ENCODE results near the gene MTF2. TPM values are rescaled to one million over a fixed set of nuclear protein-coding genes. Genes with fewer than 3 reads are reported as not detected.

Gene MTF2
- polyA plus RNA-seq, 1 donor: 30.6 TPM

DNA sequence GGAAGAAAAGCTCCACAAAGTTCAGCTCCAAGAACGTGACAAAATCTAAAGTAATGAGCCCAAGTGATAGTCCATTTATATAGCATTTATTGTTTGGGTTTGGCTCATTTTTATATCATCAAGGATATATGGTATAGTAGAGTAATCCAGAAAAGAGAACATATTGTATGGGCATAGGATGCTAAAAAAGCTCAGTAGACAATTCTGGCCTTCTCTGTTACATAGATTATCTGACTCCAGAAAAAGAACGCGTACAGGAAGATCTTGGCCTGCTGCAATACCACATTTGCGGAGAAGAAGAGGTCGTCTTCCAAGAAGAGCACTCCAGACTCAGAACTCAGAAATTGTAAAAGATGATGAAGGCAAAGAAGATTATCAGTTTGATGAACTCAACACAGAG lies 57.4 kb downstream of the MTF2 start:
- WGBS (ENCODE audit: insufficient coverage, low lambda C conversion rate): 100% methylated on average over 3 of the region's 5 CpGs
- H3K36me3 ChIP-seq (ENCODE audit: control insufficient read depth, insufficient read depth, low read length): peaks cover 32% of the 10 kb centered on the region
- H3K27ac ChIP-seq (ENCODE audit: low read length): no peak overlapping the region
- no peak for DNase-seq
- no peaks in the 10 kb centered on the region for H3K4me1 ChIP-seq (ENCODE audit: control insufficient read depth, insufficient read depth, low read length)
- no peaks in the 10 kb centered on the region for H3K27me3 ChIP-seq (ENCODE audit: control insufficient read depth, insufficient read depth, low read length)
- H3K4me3 ChIP-seq (ENCODE audit: low read length): no peak overlapping the region
- no peaks in the 10 kb centered on the region for H3K9me3 ChIP-seq (ENCODE audit: control insufficient read depth, low read depth, low read length)

- WGBS (ENCODE audit: insufficient coverage, low lambda C conversion rate): 33% methylated on average over 1 of the region's 3 CpGs
- no peak overlapping the region for H3K4me3 ChIP-seq (ENCODE audit: low read length)
- H3K4me1 ChIP-seq (ENCODE audit: control insufficient read depth, insufficient read depth, low read length): no peaks in the 10 kb centered on the region
- H3K27me3 ChIP-seq (ENCODE audit: control insufficient read depth, insufficient read depth, low read length): no peaks in the 10 kb centered on the region
- H3K9me3 ChIP-seq (ENCODE audit: control insufficient read depth, low read depth, low read length): no peaks in the 10 kb centered on the region
- peaks cover 32% of the 10 kb centered on the region for H3K36me3 ChIP-seq (ENCODE audit: control insufficient read depth, insufficient read depth, low read length)
- DNase-seq: no peak
- H3K27ac ChIP-seq (ENCODE audit: low read length): no peak overlapping the region
Observed at GRCh38 chr1:93137604-93138292, 58.7 kb downstream of the MTF2 start.

DNA sequence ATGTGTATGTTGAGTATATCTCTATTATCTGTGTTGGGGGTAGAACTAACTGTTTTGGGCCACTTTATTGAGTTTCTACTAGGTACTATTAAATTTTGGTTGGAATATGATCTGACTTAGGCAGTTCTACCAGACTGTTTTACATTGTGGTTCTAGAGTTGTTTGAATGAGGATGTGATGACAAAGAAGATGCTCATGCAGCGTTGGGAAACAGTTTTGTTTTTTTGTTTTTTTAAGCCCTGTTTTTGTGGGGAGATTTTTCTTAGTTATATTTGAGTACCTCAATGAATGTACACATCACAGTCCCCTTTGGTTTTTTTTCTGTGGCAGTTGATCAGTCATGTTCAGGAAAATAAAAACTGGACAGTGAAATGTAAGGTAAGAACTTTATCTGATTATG lies 61.0 kb downstream of the MTF2 start:
- no peaks in the 10 kb centered on the region for H3K27me3 ChIP-seq (ENCODE audit: control insufficient read depth, insufficient read depth, low read length)
- no peak for DNase-seq
- WGBS (ENCODE audit: insufficient coverage, low lambda C conversion rate): 86% methylated on average over 1 of the region's 1 CpG
- peaks cover 20% of the 10 kb centered on the region for H3K36me3 ChIP-seq (ENCODE audit: control insufficient read depth, insufficient read depth, low read length)
- H3K4me1 ChIP-seq (ENCODE audit: control insufficient read depth, insufficient read depth, low read length): no peaks in the 10 kb centered on the region
- H3K27ac ChIP-seq (ENCODE audit: low read length): no peak overlapping the region
- H3K9me3 ChIP-seq (ENCODE audit: control insufficient read depth, low read depth, low read length): no peaks in the 10 kb centered on the region
- no peak overlapping the region for H3K4me3 ChIP-seq (ENCODE audit: low read length)

GRCh38 chr1:93142161-93142560 lies 63.1 kb downstream of the MTF2 start:
- peaks cover 5% of the 10 kb centered on the region for H3K36me3 ChIP-seq (ENCODE audit: control insufficient read depth, insufficient read depth, low read length)
- no peak overlapping the region for H3K27ac ChIP-seq (ENCODE audit: low read length)
- no peaks in the 10 kb centered on the region for H3K9me3 ChIP-seq (ENCODE audit: control insufficient read depth, low read depth, low read length)
- WGBS (ENCODE audit: insufficient coverage, low lambda C conversion rate): no CpG with 5 or more reads among the region's 2 CpGs
- no peaks in the 10 kb centered on the region for H3K27me3 ChIP-seq (ENCODE audit: control insufficient read depth, insufficient read depth, low read length)
- no peak overlapping the region for H3K4me3 ChIP-seq (ENCODE audit: low read length)
- no peak for DNase-seq
- no peaks in the 10 kb centered on the region for H3K4me1 ChIP-seq (ENCODE audit: control insufficient read depth, insufficient read depth, low read length)

- H3K36me3 ChIP-seq (ENCODE audit: control insufficient read depth, insufficient read depth, low read length): peaks cover 5% of the 10 kb centered on the region
- no peak for DNase-seq
- no peaks in the 10 kb centered on the region for H3K9me3 ChIP-seq (ENCODE audit: control insufficient read depth, low read depth, low read length)
- H3K4me3 ChIP-seq (ENCODE audit: low read length): no peak overlapping the region
- H3K4me1 ChIP-seq (ENCODE audit: control insufficient read depth, insufficient read depth, low read length): no peaks in the 10 kb centered on the region
- H3K27me3 ChIP-seq (ENCODE audit: control insufficient read depth, insufficient read depth, low read length): no peaks in the 10 kb centered on the region
- 80% methylated on average over 1 of the region's 1 CpG for WGBS (ENCODE audit: insufficient coverage, low lambda C conversion rate)
- H3K27ac ChIP-seq (ENCODE audit: low read length): no peak overlapping the region
Observed at GRCh38 chr1:93143136-93143535, 64.1 kb downstream of the MTF2 start.

DNA sequence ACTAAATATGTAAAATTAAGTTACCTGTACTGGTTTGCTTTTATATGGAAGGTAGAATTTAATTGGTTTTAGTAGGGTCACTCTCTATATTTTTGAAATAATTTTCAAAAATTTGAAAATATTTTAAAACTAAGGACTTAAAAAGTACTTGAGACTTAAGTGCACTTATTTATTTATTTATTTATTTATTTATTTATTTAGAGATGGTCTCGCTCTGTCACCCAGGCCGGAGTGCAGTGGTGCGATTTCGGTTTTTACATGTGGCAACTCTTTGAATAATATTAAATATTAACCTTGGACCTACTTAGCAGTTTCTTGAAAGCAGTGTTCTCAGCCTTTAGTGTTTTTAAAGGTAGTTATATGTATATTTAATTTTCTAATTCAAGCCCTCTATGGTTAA lies 64.7 kb downstream of the MTF2 start:
- no CpG with 5 or more reads among the region's 4 CpGs for WGBS (ENCODE audit: insufficient coverage, low lambda C conversion rate)
- H3K27me3 ChIP-seq (ENCODE audit: control insufficient read depth, insufficient read depth, low read length): no peaks in the 10 kb centered on the region
- H3K4me3 ChIP-seq (ENCODE audit: low read length): no peak overlapping the region

DNA sequence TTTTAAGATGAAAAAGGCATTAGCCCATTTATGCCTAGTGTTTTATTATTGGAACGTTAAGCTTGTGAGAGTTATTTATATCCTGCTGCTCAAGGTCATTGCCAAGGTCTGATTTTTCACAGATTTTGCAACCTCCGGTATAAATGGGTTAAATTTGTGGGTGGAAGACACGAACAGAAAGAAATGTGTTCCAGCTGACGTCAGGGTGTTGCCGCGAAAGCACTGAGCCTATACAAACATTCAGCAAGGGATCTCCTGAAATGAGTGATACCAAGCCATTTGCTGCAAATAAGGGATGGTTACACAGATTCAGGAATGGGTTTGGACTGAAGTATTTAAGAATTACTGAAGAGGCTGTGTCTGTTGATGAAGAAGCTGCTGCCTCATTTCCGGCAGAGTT lies 68.9 kb downstream of the MTF2 start:
- no CpG with 5 or more reads among the region's 7 CpGs for WGBS (ENCODE audit: insufficient coverage, low lambda C conversion rate)
- H3K36me3 ChIP-seq (ENCODE audit: control insufficient read depth, insufficient read depth, low read length): no peaks in the 10 kb centered on the region
- no peaks in the 10 kb centered on the region for H3K27me3 ChIP-seq (ENCODE audit: control insufficient read depth, insufficient read depth, low read length)
- H3K4me3 ChIP-seq (ENCODE audit: low read length): no peak overlapping the region
- H3K9me3 ChIP-seq (ENCODE audit: control insufficient read depth, low read depth, low read length): no peaks in the 10 kb centered on the region
- DNase-seq: no peak
- no peak overlapping the region for H3K27ac ChIP-seq (ENCODE audit: low read length)
- H3K4me1 ChIP-seq (ENCODE audit: control insufficient read depth, insufficient read depth, low read length): no peaks in the 10 kb centered on the region

More for the DNA sequence above, 64.7 kb downstream of the MTF2 start:
- no peak overlapping the region for H3K27ac ChIP-seq (ENCODE audit: low read length)
- peaks cover 5% of the 10 kb centered on the region for H3K36me3 ChIP-seq (ENCODE audit: control insufficient read depth, insufficient read depth, low read length)
- DNase-seq: no peak
- H3K9me3 ChIP-seq (ENCODE audit: control insufficient read depth, low read depth, low read length): no peaks in the 10 kb centered on the region
- no peaks in the 10 kb centered on the region for H3K4me1 ChIP-seq (ENCODE audit: control insufficient read depth, insufficient read depth, low read length)

DNA sequence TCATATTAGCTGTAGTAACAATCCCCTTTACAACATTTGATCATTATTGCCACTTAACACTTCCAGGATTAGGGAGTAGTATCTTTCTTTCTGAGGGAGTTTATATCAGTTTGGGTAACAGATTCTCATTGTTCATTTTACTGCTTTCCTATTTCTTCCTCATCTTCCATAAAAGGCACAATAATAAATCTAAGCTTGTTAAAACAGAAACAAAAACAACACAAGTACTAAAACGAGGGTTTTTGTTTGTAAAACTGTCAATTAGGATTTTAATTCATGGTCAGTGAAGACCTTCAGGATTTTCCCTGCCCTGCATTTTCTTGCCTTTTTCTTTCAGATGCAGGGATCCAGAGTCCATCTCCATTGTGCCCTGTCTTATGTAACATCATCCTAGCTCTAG lies 71.6 kb downstream of the MTF2 start:
- H3K36me3 ChIP-seq (ENCODE audit: control insufficient read depth, insufficient read depth, low read length): peaks cover 10% of the 10 kb centered on the region
- 13% methylated on average over 1 of the region's 1 CpG for WGBS (ENCODE audit: insufficient coverage, low lambda C conversion rate)
- DNase-seq: no peak
- no peak overlapping the region for H3K27ac ChIP-seq (ENCODE audit: low read length)
- no peak overlapping the region for H3K4me3 ChIP-seq (ENCODE audit: low read length)
- no peaks in the 10 kb centered on the region for H3K9me3 ChIP-seq (ENCODE audit: control insufficient read depth, low read depth, low read length)
- H3K4me1 ChIP-seq (ENCODE audit: control insufficient read depth, insufficient read depth, low read length): no peaks in the 10 kb centered on the region
- no peaks in the 10 kb centered on the region for H3K27me3 ChIP-seq (ENCODE audit: control insufficient read depth, insufficient read depth, low read length)

DNA sequence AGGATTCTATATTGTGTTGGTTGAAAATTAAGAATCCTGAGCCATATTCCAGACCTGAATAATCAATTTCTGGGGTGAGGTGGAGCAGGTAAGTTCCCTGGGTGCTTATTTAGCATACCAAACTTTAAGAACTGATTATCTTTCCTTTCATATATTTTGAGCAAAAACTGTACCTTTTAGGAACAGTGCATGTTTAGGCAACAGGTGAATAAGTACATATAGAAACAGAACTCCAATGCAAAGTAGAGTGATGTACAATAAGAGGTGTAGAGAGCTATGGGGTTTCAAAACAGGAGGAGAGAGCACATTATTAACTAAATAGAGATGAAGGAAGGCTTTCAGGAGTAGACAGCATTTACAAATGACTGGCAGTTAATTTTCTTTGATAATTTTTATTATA lies 72.4 kb downstream of the MTF2 start:
- Histone ChIP-seq H3K36me3 (ENCODE audit: control insufficient read depth, insufficient read depth, low read length) (peaks cover 10% of the 10 kb centered on the region), H3K4me3 (ENCODE audit: low read length) (no peak overlapping the region), H3K27me3 (ENCODE audit: control insufficient read depth, insufficient read depth, low read length) (no peaks in the 10 kb centered on the region), H3K9me3 (ENCODE audit: control insufficient read depth, low read depth, low read length) (no peaks in the 10 kb centered on the region), H3K4me1 (ENCODE audit: control insufficient read depth, insufficient read depth, low read length) (no peaks in the 10 kb centered on the region), H3K27ac (ENCODE audit: low read length) (no peak overlapping the region)
- DNase-seq: no peak

DNA sequence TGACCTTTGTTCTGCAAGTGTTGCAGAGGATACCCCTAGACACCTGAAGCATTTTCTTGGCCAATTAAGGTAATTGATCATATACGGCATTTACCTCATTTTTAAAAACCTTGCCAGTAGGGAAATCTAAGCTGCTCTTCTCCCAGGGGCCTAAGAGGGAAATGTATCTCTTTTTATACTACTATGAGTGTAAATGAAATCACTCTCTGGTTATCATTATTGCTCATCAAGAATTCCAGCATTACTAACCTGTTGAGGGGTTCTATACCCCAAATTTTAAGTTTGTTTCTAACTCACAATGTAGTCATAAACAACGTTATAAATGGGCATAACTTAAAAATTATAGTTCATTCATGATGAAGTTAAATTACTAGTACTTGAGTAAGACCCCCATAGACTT lies 73.8 kb downstream of the MTF2 start:
- Histone ChIP-seq H3K36me3 (ENCODE audit: control insufficient read depth, insufficient read depth, low read length) (peaks cover 14% of the 10 kb centered on the region), H3K9me3 (ENCODE audit: control insufficient read depth, low read depth, low read length) (no peaks in the 10 kb centered on the region), H3K27ac (ENCODE audit: low read length) (no peak overlapping the region), H3K4me3 (ENCODE audit: low read length) (no peak overlapping the region), H3K27me3 (ENCODE audit: control insufficient read depth, insufficient read depth, low read length) (no peaks in the 10 kb centered on the region), H3K4me1 (ENCODE audit: control insufficient read depth, insufficient read depth, low read length) (no peaks in the 10 kb centered on the region)
- WGBS (ENCODE audit: insufficient coverage, low lambda C conversion rate): no CpG with 5 or more reads among the region's 2 CpGs
- DNase-seq: no peak

DNA sequence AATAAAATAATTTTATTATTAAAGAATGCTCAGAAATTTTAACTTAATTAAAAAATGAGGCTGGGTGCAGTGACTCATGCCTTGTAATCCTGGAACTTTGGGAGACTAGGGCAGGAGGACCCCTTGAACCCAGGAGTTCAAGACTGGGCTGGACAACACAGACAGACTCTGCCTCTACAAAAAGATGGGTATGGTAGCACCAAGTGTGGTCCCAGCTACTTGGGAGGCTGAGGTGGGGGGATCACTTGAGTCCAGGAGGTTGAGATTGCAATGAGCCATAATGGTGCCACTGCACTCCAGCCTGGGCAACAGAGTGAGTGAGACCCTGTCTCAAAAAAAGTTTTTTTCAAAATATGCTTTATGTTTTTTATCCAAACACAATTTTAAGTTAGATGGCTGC lies 75.8 kb downstream of the MTF2 start:
- H3K27me3 ChIP-seq (ENCODE audit: control insufficient read depth, insufficient read depth, low read length): no peaks in the 10 kb centered on the region
- H3K36me3 ChIP-seq (ENCODE audit: control insufficient read depth, insufficient read depth, low read length): peaks cover 22% of the 10 kb centered on the region
- no peaks in the 10 kb centered on the region for H3K4me1 ChIP-seq (ENCODE audit: control insufficient read depth, insufficient read depth, low read length)
- H3K9me3 ChIP-seq (ENCODE audit: control insufficient read depth, low read depth, low read length): no peaks in the 10 kb centered on the region
- H3K4me3 ChIP-seq (ENCODE audit: low read length): no peak overlapping the region
- DNase-seq: no peak
- no peak overlapping the region for H3K27ac ChIP-seq (ENCODE audit: low read length)

All from large intestine (tissue), 3 donors.